ENCODE data around the gene HCRTR1.
A peak's percentile ranks its signal among the peaks of the same experiment; 100 is the strongest.

HCRTR1 gene

DNA sequence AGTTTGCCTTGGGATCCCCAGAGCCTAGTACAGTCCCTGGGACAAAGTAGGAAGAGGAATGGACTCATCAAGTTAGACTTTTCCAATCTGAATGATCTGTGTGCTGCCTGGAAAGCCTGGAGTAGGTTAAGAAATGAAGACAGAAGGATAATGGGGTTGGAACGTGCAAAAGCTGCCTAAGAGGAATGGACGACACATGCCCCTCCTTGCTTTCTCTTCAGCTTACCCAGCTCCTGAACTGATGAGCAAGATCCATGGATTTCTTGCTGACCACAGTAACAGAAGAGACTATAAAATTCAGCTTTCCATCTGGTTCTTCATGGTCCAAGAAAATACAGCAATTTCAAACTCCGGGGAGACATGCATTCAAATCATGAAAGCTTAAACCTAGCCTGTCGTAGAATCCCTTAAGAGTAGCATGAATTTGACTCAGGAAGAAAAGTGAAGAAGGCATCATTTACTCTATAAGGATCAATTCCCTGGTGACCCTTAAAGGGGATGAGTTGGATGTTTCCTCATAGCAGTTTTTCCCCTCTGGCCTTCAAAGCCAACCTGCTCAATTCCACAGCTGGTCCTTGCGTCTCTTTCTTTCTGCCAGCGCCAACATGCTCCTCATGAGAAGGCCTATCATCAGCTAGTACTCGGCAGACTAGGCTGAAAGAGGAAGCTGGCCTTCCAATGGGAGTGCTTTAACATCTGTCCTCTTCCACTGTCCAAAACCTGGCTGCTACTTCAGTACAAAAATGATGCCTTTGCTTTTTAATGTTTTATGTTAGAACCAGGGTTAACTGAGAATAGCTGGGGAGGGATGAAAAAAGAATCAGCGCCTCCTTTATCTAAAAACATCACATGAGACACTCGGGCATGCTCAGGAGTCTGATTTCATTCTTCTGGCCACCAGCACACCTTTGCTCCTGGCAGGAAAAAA lies 32.9 kb downstream of the HCRTR1 start:
- no peak for DNase-seq (ENCODE audit: low read depth)

DNA sequence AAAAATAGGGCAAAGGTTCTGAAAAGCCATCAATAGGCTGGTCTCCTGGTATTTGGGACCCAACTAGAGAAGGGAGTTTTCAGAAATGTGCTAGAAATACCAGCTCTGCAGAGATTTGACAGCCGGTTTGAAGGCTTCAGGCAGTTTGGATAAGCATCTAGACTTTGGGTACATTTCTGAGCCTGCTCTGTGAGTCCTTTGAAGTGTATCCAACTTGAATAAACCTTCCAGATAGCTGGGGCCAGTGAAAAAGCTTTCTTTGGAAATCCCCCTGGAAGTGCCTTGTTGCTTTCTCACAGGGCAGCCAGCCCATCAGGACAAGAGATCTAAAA lies 33.6 kb downstream of the HCRTR1 start:
- DNase-seq (ENCODE audit: low read depth) = no peak

DNA sequence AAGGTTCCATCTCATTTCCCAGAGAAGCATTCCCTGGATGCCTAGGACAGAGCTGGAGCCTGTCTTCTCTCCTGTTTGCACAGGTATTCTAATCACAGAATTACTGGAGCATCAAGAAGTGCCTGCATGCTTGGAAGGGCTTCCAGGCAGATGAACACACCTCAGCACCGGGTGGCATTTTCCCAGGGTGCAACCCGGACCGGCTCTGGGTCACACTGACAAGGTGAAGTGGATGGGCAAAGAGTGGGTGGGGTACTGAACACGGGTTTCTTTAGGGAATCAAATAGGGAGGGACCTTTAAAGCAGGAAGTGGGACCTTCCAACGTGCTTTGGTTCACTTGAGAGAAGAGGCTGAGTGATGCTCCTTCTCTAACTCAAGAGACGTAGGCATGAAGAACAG lies 34.3 kb downstream of the HCRTR1 start:
- no peak for DNase-seq (ENCODE audit: low read depth)

DNA sequence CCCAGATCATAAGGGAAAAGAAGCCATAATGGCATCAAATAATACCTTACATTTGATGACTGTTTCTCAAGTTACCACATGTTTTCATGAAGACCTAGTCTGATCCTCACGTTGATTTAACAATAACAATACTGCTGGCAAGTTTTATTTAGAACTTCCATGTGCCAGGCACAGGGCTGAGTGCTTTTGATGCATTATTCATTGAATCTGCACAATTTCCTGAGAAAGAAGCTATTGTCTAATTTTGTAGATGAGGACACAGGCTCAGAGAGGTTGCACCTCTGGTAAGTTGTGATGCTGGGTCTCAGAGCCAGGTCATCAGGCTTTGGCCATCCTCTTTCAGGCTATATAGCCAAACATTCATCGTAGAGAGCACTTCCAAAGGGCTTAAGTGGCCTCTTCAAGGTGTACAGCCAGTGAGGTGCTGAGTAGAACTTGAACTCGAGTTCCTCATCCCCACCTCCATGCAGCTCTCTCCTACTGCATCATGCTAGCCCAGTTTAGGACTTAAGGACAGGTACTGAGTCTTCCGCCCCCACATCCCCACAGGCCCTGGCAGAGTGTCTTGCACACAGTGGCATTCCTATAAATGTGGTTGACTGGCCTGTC lies 35.5 kb downstream of the HCRTR1 start:
- no peak for DNase-seq (ENCODE audit: low read depth)

DNA sequence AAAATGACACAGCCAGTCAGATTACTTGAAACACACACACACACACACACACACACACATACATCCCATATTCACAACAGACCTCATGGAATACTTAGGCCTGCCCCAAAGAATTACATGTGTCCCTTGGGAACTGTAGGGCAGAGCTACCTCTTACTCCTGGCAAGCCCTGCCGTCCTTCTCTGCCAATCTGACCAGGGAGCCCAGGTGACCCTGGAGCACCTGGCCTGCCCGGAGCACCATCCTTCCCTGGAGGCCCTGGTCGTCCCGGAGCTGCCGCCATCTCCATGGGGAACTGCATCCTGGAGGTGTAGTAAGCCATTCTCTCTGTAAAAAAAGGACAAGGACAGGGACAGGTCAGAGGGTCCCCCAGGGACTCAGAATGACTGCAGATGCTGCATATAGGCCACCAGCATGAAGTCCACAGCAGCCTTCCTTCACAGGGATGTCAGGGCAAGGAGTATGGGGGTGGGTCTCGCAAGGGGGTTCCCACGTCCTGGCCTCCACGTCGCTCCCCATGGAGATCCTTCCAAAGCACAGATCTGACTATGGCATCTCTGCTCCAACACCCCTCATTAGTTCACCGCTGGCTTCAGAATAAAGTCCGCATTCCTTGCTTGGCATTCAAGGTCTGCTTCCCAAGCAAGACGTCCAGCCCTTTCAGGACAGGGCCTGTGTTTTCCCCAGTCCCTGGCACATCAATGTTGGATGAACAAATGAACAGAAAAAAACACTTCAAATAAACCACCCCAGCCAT lies 36.4 kb downstream of the HCRTR1 start:
- DNase-seq (ENCODE audit: low read depth) = no peak

DNA sequence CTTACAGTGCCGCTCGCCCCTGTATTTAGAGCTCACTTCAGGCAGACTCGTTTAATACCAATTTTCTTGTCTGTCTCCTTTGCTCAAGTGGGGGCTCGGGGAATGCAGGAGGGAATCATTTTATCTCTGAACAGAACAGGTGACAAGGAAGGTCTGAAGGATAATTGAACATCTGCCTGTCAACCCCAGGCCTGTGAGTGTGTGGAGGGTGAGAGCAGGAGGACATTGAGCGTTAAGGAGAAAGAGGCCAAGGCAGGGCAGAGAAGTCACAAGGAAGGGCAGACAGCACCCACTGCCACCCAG lies 36.9 kb downstream of the HCRTR1 start:
- DNase-seq (ENCODE audit: low read depth) = no peak

DNA sequence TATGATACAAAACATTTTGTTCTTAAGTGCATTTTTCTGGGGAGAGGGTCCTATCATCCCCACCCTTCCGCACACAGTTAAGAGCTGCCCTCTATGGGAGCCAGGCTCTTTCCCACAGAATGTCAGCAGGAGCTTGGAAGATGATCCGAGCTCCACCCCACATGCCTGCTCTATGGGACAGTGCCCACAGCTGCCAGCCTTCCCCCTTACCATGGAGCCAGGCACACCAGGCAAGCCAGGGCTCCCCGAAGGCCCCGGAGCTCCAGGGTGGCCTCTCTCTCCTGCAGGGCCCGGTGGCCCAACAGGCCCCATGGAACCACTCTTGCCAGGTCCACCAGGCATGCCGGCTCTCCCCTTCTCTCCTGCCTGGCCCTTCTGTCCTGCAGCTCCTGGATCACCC lies 37.6 kb downstream of the HCRTR1 start:
- no peak for DNase-seq (ENCODE audit: low read depth)

DNA sequence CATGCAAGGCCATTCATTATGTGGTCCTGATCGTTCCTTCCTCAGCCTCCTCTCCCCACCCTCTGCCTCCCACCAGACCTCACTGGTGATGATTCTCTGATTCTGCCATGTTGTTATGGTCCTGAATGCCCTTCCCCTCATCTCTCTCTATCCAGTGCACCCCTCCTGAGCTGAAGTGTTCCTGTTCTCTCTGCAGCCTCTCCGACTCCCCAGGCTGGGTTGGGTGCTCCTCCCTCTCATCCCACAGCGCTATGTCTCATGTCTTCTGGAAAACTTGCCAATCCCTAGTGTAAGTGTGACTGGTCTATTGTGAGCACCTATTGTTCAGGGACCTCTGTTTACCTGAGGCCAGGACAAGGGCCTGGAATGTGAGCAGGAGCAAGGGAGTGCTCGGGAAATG lies 38.3 kb downstream of the HCRTR1 start:
- DNase-seq (ENCODE audit: low read depth) = no peak

DNA sequence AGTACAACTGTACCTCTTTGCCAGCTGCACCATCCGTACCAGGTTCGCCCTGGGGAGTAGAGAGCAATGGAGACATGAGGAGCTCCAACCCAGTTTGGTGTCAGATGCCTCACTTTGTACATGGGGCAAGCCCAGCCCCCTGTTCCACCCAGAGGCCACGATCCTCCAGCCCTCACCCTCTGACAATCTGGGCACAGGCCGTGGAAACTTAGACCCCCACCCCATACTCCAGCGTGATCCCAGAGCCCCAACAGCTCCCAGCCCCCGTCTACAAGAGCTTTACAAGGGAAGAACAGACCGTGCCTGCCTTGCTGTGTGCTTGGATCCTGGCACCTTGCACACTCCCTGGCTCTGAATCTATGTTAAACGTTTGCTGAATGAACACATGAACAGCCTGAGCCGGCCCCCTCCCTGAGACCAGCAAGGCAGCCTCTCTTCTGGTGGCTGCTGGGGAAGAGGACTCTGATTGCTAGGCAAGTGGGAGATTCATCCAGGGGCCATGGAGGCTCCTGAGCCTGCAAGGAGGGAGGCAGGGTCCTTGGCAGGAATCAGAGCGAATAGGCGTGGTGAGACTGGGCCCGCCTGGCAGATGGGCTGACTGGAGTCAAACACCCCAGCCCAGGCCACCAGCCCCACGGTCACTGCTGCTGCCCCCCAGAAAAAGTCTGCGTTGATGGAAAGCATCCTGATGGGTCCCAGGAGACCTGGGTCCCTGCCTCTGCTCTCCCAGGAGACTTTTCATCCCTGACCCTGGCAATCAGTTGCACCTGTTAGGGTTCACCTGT lies 39.7 kb downstream of the HCRTR1 start:
- no peak for DNase-seq (ENCODE audit: low read depth)

DNA sequence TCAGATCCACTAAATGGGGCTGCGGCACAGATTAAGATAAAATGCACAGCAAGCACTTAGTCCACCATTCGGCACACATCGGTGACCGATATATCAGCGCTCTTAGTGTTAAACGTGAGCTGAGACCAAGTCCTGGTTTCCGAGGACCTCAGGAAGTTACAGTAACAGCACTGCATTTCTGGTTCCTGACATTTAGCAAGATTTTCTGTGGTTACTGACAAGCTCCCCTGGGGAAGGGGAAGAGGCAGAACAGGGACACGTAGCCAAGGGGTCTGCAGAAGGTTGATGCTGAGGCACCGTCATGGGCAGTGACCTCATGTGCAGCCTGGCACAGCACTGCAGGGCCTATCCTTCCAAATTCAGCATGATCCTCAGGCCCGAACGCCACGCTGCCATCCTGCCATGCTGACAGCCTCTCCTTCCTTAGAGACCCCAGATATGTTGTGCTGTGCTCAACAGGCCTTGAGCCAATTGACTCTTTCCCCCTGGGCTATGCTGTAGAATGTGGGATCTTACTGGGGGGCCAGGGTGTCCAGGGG lies 40.6 kb downstream of the HCRTR1 start:
- DNase-seq (ENCODE audit: low read depth) = no peak

DNA sequence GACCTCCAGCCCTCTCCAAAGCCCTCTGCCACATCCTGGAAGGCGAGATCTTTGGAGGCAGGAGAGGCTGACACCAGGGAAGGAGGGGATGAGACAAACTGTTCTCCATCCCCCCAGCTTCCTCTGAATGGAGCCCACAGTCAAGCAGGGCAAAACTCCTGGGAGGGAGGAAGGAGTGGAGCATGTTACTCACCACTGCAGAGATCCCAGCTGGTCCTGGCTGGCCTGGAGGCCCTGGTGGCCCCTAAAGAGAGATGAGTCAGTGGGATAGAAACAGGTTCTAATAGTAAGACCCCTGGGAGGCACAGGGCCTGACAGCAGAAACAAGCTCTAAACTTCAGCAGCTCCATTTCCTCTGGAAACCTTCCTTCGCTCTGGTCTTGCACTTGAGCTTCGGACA lies 41.2 kb downstream of the HCRTR1 start:
- no peak for DNase-seq (ENCODE audit: low read depth)

DNA sequence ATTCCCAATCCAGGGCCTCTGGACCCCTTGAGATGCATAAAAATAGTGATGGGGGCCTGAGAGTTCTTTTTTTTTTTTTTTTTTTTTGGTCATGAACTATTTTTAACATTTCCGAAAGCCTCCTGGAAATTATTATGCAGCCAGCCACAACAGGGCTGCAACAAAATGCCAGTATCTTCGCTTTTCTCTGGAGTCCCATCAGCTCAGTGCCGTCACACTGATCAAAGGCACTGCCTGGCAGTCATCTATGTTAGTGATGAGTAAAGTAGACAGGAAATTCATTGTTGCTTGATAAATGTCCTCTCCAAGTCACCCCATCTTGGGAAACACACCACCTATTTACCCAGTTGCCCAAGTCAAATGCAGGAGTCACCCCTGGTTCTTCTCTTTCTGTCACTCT lies 42.4 kb downstream of the HCRTR1 start:
- no peak for DNase-seq (ENCODE audit: low read depth)

DNA sequence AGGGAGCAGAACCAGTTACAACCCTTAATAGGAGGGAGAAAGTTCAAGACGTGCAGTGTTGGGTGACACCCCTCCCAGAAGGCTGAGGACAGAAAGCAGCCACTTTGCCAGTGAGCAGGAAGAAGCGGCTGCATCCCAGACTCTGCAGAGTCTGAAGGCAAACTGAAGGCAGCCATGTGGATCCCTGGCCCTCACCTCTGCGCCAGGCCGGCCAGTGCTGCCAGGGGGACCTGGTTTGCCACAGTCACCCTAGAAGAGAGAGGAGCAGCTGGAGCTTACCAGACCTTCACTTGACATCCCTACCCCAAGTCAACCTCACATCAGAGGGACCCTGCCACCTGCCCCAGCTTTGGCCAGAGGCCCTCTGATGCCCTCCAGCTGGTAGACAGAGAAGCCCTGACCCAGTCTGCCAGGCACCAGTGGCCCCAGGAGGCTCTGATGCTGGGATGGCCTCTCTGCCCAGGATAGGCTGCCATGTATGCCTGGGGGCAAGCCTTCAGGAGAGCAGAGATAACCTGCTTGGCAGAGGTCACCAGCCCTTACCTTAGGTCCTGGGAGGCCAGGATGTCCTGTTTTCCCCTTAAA lies 43.5 kb downstream of the HCRTR1 start:
- DNase-seq (ENCODE audit: low read depth) = no peak

DNA sequence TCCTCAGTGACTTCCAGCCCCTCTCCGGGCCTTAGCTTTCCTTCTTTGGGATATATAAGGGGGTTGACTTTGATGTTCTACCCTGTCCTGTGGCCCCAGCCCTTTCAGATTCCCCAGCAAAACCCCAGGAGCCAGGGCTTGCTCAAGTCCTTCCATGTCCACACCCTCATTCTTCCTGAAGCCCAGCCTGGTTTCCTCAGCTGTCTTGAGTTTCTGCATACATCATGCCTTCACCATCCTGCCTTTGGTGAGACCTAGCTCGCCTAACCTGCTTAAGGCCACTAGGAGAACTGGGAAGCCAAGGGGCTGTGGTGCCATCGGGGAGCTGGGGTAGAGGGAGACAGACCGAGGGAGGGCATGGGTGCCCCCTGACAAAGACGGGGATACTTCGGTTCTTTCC lies 44.4 kb downstream of the HCRTR1 start:
- no peak for DNase-seq (ENCODE audit: low read depth)

DNA sequence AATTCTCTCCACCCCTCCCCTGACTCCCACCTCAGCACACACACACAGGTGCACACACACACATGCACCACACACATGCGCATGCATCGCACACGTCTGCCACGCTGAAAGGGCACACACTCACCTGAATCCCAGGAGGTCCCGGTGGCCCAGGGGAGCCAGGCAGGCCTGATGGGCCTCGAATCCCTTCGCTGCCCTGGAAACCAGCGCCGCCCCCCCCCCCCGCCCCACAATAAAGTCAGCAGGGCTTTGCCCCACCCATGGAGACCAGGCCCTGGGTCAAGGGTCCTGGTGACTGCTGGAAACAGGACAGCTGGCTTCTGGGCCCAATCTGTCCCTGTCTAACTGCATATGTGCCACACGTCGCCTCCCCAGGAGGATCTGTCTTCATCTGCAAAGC lies 45.0 kb downstream of the HCRTR1 start:
- DNase-seq (ENCODE audit: low read depth) = no peak

DNA sequence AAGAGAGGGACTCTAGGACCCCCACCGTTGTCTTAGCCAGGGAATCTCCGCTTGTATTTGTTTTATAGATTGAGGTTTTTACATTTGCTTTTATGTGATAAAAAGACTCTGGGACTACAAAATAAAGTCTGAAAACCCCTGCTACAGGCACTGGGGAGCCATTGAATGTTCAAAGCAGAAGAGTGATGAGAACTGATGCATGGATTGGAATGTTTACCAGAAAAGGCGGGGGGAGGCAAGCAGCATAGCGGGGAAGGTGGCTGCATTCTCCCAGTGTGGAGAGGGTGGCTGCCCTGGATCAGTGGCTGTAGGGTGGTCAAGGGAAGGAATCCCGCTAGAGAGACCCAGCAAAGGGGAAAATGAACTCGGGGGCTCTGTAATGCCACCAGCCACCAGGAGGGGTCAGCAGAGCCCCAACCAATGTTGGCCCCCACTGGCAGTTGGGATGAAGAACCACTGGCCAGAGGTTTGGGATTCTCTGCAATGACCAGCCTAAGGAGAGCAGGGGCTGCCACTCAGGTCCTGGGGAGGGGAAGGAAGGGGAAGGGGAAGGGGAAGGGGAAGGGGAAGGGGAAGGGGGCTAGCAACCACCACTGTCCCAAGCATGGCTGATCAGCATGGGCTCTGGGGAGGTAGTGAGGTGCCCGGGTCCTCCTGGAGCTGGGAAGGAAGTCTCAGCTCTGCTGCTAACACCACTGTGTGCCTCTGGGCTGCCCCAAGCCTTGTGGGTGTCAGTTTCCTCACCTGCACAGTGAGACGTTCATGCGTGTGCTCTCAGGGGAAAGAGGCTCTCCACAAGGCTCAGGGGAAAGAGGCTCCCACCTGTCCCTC lies 46.3 kb downstream of the HCRTR1 start:
- DNase-seq (ENCODE audit: low read depth) = peak; percentile 43

DNA sequence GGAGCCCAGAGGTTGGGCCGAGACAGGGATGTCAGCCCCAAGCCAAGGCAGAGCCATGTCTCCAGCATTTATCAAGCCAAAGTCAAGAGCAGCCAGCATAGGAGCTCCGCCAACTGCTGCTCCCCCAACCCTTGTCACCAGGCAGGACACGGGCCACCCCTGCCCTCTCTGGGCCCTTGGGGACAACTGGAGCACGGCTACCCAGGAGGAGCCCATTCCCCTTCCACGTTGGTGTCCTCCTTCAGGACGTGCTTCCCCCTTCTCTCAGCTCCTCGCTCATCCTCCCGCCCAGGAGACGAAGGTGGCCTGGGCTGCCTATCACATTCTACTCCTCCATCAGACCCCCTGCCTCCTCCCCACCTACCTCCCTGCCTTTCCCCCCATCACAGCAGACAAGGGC lies 47.0 kb downstream of the HCRTR1 start:
- no peak for DNase-seq (ENCODE audit: low read depth)

DNA sequence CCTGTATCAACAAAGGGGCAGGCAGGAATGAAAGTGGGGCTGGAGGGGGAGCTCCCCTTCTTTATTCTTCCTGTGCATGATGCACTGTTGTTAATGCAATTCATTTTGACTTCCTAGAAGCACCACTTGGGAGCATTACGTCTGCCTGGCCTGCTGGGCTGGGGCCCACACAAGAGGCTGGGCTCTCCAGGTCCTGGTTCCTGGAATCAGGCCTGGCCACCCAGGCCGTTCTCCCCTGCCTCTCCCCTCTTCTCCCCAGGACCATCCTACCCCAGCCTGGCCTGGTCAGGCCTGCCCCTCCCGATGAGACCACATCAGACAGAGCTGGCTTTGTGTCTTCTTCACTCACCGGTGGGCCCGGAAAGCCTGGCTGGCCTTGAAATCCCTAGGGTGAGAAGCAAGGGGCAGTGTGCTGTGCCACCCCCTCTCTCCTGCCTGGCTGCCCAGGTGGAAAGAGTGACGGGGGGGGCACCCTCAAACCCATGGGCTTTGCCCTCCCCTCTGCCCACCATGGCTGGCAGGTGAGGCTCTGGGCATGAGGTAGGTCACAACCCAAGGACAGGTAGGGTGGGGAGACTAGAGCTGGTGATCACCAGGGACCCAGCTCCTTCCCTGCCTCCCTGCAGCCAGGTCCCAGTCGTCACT lies 47.9 kb downstream of the HCRTR1 start:
- no peak for DNase-seq (ENCODE audit: low read depth)

DNA sequence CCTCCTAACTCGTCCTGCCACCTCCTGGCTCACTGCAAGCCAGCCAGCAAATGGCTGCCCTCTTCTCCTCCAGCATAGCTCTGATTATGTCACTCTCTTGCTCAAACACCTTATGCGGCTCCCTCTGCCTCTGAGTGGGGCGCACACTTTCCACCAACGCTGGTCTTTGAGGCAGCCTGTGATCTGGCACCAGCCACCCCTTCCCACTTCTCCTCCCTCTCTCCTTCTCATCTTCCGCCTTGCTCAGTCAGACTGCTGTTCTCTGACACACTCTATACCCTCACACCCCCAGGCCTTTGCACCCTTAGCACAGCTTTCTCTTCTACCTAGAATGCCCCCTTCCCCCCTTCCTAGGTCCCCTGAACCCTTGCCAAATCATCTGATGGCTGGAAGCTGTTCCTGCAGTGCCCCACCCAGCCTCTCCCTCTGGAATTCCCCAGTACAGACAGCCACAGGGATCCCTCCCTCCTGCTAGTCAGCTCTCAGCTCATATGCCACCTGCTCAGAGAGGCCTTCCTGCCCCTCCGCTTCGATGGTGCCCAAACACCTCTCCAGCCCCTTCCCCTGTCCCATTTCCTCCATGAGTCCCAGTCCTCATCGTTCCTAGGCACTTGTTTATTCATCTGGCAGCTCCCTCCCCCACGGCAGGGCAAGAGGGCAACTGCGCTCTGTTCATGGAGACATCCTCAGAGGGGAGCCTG lies 48.9 kb downstream of the HCRTR1 start:
- no peak for DNase-seq (ENCODE audit: low read depth)
